GM12878 (cell line): ENCODE results near the gene UBC. TPM values are rescaled to one million over a fixed set of nuclear protein-coding genes. Genes with fewer than 3 reads are reported as not detected.

Experiments
- CBFB ChIP-seq: IDR thresholded peaks from 2 replicates; pipeline ENCODE4 v1.6.1; 2016; ENCODE audit warnings: antibody characterized with exemption, low read depth
- HDGF ChIP-seq: fragments of 450-650 bp; IDR thresholded peaks from 2 replicates; pipeline ENCODE4 v1.6.1; 2016; ENCODE audit warnings: antibody characterized with exemption
- IKZF2 ChIP-seq, 2 experiments: fragments of 450-650 bp; IDR thresholded peaks; 2 replicates each; pipeline ENCODE4 v1.6.1; 2017; ENCODE audit warnings: mild to moderate bottlenecking in 2 of 2, moderate library complexity in 2 of 2
- MTA3 ChIP-seq: IDR thresholded peaks from 2 replicates; pipeline ENCODE4 v1.6.1; 2012; ENCODE audit warnings: low read length, inconsistent platforms, borderline replicate concordance
- STAT3 ChIP-seq: IDR thresholded peaks from 2 replicates; pipeline ENCODE4 v1.6.1; 2011; ENCODE audit warnings: low read depth, low read length, improper control_type of control experiment
- WRNIP1 ChIP-seq: IDR thresholded peaks from 2 replicates; pipeline ENCODE4 v1.6.1; 2011; ENCODE audit warnings: low read depth, low read length, improper control_type of control experiment, borderline replicate concordance
- polyA plus RNA-seq, 11 experiments: library from polyadenylated mRNA; depleted of rRNA in 4 of 11; unstranded in 6 of 11; stranded (reverse) in 5 of 11; fragments of >200 nt; fragmentation: Nextera tagmentation in 4 of 11; fragmentation: Illumina TruSeq in 1 of 11; extraction: Ambion mirVana in 4 of 11; extraction: Trizol in 1 of 11; gene quantifications; 1 replicate in 1 of 11; 2 replicates in 10 of 11; pipeline versions ENCODE4 v1.2.1 to v1.2.3, GENCODE V29; 2011 to 2016; ENCODE audit warnings: inconsistent platforms in 2 of 11, missing spikeins in 2 of 11, low read depth in 1 of 11
- total RNA-seq, 4 experiments: library from RNA; depleted of rRNA in 3 of 4; stranded (reverse); fragments of >200 nt in 3 of 4; fragmentation: Illumina TruSeq in 1 of 4; extraction: Trizol in 1 of 4; gene quantifications; 2 replicates each; pipeline versions ENCODE4 v1.2.1 to v1.2.3, GENCODE V29; 2013 to 2021
- TF ChIP-seq, protein P1 (sequence below): fragments of 450-650 bp; IDR thresholded peaks from 2 replicates; pipeline ENCODE4 v1.6.1; 2017; ENCODE audit warnings: low read depth, mild to moderate bottlenecking, moderate library complexity
- TF ChIP-seq, protein P2 (sequence below): fragments of 450-650 bp; IDR thresholded peaks from 2 replicates; pipeline ENCODE4 v1.6.1; 2018; ENCODE audit warnings: borderline replicate concordance, mild to moderate bottlenecking; ENCODE audit not compliant: partially characterized antibody
- TF ChIP-seq, protein P3 (sequence below): fragments of 450-650 bp; IDR thresholded peaks from 2 replicates; pipeline ENCODE4 v1.6.1; 2017; ENCODE audit warnings: antibody characterized with exemption, mild to moderate bottlenecking, moderate library complexity
- TF ChIP-seq, protein P4 (sequence below): fragments of 450-650 bp; IDR thresholded peaks from 2 replicates; pipeline ENCODE4 v1.6.1; 2016; ENCODE audit warnings: mild to moderate bottlenecking, moderate library complexity, borderline replicate concordance

The UBC gene
- total and polyA plus RNA-seq, 10 of the 15 experiments (the other 5 are each of a cell fraction or from before 2014, with no cell fraction given) = 653 to 1,666 (median 874) TPM

DNA sequence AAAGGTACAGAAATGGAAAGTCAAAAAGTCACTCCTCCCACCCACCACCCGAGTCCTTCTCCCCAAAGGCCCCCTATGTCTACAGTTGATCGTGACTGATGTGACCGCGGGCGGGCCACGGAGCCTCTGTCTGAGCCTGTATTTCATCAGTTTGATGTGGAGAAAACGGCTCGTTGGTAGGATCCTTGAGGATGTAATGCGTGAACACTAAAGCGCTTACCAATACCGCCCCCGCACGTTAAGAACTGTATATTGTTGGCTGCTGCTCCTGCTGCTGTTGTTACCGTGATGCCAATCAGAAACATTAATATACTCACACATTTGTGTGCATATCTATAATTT lies 24.6 kb upstream of the UBC start (continued):
- TF ChIP-seq, protein P1, sequence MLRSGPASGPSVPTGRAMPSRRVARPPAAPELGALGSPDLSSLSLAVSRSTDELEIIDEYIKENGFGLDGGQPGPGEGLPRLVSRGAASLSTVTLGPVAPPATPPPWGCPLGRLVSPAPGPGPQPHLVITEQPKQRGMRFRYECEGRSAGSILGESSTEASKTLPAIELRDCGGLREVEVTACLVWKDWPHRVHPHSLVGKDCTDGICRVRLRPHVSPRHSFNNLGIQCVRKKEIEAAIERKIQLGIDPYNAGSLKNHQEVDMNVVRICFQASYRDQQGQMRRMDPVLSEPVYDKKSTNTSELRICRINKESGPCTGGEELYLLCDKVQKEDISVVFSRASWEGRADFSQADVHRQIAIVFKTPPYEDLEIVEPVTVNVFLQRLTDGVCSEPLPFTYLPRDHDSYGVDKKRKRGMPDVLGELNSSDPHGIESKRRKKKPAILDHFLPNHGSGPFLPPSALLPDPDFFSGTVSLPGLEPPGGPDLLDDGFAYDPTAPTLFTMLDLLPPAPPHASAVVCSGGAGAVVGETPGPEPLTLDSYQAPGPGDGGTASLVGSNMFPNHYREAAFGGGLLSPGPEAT = no peak
- TF ChIP-seq STAT3 = no peak
- TF ChIP-seq, protein P2, sequence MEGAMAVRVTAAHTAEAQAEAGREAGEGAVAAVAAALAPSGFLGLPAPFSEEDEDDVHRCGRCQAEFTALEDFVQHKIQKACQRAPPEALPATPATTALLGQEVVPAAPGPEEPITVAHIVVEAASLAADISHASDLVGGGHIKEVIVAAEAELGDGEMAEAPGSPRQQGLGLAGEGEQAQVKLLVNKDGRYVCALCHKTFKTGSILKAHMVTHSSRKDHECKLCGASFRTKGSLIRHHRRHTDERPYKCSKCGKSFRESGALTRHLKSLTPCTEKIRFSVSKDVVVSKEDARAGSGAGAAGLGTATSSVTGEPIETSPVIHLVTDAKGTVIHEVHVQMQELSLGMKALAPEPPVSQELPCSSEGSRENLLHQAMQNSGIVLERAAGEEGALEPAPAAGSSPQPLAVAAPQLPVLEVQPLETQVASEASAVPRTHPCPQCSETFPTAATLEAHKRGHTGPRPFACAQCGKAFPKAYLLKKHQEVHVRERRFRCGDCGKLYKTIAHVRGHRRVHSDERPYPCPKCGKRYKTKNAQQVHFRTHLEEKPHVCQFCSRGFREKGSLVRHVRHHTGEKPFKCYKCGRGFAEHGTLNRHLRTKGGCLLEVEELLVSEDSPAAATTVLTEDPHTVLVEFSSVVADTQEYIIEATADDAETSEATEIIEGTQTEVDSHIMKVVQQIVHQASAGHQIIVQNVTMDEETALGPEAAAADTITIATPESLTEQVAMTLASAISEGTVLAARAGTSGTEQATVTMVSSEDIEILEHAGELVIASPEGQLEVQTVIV = no peak
- TF ChIP-seq, protein P3, sequence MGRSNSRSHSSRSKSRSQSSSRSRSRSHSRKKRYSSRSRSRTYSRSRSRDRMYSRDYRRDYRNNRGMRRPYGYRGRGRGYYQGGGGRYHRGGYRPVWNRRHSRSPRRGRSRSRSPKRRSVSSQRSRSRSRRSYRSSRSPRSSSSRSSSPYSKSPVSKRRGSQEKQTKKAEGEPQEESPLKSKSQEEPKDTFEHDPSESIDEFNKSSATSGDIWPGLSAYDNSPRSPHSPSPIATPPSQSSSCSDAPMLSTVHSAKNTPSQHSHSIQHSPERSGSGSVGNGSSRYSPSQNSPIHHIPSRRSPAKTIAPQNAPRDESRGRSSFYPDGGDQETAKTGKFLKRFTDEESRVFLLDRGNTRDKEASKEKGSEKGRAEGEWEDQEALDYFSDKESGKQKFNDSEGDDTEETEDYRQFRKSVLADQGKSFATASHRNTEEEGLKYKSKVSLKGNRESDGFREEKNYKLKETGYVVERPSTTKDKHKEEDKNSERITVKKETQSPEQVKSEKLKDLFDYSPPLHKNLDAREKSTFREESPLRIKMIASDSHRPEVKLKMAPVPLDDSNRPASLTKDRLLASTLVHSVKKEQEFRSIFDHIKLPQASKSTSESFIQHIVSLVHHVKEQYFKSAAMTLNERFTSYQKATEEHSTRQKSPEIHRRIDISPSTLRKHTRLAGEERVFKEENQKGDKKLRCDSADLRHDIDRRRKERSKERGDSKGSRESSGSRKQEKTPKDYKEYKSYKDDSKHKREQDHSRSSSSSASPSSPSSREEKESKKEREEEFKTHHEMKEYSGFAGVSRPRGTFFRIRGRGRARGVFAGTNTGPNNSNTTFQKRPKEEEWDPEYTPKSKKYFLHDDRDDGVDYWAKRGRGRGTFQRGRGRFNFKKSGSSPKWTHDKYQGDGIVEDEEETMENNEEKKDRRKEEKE = no peak
- TF ChIP-seq WRNIP1 = no peak
- TF ChIP-seq HDGF = no peak
- TF ChIP-seq MTA3 = no peak
- TF ChIP-seq, protein P4, sequence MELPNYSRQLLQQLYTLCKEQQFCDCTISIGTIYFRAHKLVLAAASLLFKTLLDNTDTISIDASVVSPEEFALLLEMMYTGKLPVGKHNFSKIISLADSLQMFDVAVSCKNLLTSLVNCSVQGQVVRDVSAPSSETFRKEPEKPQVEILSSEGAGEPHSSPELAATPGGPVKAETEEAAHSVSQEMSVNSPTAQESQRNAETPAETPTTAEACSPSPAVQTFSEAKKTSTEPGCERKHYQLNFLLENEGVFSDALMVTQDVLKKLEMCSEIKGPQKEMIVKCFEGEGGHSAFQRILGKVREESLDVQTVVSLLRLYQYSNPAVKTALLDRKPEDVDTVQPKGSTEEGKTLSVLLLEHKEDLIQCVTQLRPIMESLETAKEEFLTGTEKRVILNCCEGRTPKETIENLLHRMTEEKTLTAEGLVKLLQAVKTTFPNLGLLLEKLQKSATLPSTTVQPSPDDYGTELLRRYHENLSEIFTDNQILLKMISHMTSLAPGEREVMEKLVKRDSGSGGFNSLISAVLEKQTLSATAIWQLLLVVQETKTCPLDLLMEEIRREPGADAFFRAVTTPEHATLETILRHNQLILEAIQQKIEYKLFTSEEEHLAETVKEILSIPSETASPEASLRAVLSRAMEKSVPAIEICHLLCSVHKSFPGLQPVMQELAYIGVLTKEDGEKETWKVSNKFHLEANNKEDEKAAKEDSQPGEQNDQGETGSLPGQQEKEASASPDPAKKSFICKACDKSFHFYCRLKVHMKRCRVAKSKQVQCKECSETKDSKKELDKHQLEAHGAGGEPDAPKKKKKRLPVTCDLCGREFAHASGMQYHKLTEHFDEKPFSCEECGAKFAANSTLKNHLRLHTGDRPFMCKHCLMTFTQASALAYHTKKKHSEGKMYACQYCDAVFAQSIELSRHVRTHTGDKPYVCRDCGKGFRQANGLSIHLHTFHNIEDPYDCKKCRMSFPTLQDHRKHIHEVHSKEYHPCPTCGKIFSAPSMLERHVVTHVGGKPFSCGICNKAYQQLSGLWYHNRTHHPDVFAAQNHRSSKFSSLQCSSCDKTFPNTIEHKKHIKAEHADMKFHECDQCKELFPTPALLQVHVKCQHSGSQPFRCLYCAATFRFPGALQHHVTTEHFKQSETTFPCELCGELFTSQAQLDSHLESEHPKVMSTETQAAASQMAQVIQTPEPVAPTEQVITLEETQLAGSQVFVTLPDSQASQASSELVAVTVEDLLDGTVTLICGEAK = no peak
- peak in 1 of 2 experiments; percentile 23; a peak in 3 of 4 replicates for TF ChIP-seq IKZF2 (IDR thresholded peaks at IDR 0.05)
- TF ChIP-seq CBFB = 0 out of 2 replicates have a peak, but pooled peaks have one; percentile 10
